ENCODE measurements around the gene SEMA3C.

The SEMA3C gene

DNA sequence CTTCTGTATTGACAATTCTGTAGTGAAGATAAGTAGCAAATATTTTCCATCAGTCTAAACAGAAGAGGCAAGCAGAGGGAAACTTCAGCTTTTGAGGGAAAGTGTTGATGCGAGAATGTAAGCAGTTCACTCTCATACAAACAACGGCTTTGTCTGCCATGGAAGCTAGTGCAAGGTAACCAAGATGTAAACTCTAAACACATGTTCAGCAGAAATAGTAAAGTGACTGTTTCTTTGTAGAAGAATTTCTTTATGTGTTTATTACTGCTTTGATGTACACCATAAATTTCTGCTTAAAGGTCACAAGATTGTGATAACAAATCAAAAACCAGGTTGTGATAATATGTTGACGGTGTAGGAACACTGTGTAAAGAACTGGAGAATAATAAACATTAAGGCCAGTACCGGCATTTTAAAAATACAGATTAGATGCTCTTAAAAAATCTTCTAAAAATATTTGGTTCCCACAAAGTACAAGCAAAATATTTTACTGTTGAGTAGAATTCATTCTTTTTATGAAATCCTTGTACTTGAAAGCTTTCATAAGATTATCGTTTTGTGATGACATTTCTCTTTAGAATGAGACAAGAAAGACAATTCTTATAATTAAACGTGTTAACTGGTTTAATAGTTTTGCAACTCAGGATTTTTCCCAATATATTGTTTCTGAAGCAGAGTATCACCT, 34.2 kb downstream of the SEMA3C start:
- DNase-seq = no peak

DNA sequence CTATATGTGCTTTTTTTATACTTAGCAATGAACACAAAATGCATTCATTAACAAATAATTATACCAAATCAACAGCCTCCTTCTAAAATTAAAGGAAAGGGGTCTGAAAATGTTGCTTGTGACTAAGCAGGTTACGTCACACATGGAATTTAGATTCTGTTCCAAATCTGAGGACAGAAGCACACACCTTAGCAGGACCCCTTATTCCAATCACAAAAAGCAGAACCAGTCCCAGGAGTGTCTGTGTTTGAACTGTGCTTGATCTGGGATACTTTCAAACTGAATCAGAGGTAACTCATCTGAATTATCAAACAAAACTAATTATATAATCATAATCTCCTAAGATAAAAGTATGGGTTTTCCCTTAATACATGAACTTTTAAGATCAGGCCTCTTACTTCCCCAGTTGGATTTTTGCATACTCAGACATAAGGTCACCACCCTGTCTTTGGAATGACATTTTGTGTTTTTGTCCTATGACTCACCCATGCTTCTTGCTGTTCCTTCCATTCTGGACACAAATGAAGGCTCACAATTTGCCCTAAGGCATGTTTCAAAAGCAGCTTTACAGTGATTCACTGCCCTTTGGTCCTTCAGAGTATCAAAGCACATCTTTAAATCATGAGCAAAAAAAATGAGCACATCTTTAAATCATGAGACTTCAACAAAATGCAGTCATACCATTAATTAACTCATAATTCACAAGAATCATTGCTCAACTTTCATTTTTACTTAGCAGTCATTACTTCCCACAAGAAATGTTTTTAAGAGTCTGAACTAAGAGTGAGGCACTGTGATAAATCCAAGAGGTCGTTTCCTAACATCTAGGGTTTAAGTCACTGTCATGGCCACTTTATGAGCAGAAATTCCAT, 35.5 kb downstream of the SEMA3C start:
- DNase-seq = no peak

DNA sequence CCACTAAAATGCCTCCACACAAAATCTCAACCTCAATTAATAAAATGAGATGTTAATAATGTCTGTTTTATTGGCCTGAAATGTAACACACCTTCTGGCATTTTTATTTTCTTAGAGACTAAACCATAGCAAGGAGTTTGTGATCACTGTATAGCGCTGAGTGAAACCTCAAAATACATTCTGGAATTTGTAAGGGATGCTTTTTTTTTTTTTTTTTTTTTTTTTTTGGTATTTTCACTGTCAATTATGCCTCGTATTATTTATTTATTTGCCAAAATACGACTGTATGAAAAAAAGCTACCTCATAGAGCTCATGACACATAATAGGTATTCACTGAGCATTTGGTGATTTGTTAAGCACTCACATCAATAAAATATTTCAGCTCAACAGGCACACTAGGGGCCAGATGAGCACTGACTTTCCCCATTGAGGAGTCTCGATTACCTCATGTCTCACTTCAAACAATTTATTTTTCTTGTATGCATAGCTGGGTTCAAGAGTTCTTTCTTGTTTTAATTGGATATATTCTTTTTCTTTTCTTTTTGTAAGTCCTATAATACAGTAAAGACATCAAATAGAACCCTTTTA, 36.5 kb downstream of the SEMA3C start:
- no peak for DNase-seq

DNA sequence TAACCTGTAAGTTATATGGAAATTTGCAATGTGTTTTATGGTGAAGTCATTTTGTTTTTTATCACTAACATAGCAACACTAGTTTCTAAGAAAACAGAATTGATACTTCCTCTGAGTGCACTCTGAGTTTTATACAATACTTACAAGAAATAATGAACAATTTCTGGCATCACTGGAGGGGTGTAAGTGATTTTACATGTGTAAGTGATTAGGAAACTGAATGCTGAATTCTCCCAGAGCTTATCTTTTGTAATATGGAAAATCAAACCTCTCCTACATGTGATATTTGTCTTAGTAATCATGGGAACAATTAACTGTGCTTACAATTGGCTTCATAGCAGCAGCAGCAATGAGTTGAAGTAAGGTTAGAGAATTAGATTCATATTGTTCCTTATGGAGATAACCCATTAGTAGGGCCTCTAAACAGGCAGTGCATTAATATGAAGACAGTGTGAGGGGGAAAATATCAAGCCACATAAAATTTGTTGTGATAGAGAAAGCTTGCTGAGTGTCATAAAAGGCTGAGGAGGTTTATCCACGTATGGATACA, 37.4 kb downstream of the SEMA3C start:
- DNase-seq = no peak

DNA sequence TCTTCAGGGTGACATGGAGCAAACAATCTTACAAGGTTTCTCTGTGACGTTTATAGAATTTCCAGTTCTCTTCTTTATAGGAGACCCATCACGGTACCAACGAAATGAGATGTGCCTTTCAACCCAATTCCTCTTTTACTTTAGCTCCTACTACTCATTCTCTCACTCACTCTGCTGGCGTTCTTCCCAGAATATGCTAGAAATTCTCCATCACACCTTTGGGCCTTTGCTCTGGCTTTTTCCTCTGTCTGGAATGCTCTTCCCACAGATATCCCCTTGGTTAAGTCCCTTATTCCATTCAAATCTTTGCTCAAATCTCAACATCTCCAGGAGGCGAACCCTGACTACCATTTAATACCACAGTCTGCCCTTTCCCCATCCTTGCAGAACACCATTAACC, 39.0 kb downstream of the SEMA3C start:
- no peak for DNase-seq

DNA sequence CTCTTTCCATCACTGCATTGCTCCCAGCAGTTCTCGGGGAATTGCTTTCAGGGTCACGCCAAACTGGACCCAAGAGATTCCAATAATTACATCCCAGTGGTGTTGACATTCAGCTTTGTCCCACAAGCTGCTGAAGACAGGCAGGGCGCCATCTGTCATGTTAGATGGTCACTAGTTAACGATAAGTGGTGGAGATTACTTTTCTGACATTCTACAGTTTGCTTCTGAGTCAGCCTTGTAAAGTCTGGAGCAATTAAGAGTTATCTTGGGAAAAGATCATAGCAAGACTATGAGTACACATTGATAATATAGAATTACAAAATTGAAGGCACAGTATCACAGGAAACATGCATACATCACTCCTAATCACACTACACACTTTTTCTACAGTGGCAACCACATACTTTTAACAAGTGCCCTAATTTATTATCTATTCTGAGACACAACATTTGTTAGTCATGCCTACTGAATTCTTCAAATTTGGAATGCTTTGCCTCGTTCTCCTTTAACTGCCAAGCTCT, 41.9 kb downstream of the SEMA3C start:
- no peak for DNase-seq

DNA sequence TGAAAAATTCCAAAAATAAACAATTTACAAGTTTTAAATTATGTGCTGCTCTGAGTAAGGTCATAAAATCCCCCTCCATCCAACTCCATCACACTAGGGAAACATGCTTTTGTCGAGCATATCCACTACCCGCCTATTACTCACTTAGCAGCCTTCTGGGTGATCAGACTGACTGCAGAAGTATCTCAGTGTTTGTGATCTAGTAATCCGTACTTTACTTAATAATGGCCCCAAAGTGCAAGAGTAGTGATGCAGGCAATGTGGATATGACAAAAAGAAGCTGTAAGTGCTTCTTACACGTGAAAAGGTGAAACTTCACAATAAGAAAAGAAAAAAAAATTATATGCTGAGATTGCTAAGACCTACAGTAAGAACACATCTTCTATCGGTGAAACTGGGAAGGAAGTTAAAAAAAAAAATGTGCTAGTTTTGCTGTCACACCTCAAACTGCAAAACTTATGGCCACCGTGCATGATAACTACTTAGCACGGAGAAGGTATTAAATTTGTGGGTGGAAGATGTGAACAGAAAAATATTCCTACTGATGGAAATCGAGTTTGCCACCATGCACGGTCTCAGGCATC, 43.2 kb downstream of the SEMA3C start:
- no peak for DNase-seq

DNA sequence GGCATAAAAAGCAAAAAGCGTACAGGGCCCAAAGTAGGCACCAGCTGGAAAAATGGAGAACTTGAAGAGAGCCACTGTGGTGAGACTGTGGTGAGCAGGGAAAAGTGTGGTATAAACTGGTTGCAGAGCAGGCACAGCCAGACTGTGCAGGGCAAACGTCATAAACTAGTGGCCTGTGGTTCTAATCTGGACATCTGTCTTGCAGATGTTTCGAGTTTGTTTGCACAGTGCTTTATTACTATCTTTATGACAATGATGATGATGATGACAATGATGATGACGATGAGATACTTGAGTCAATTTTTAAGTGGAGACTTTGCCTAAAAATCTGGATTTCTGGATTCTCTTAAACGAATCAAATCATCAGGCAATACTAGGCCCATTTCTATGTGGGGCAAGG, 45.7 kb downstream of the SEMA3C start:
- no peak for DNase-seq

DNA sequence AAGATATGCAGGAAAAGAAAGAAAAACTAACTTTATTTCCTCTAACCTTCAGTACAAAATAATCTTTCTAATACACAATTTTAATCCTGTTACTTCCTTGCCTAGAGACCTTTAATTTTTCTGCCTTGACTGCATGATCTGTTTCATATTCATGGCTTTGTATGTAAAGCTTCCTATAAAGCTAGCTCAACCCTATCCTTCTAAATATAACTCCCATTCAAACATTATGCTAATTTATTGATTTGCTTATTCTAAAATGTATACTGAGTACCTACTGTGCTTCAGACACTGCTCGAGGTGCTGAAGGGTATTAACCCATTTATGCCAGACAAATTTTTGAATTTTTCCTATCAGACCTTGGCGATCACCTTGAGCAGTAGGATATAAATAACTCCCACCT, 47.6 kb downstream of the SEMA3C start:
- DNase-seq = no peak

DNA sequence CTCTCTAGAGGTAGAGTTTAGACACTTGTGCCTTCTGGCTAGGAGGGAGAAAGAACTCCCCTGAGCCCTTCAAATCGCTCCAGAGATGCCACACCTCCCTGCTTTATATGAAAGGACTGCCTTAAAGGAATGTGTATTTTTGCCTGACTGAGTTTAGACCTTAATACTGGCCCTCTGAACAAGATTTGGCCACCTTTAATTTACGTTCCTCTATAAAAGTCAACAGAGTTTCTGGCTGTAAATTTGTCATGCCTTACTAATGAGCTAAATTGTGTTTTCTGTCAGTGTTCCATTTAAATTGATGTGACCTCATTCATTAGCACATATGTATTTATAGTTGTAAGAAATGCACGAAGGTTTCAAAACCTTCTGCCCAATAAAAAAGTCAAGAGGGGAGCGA, 48.0 kb downstream of the SEMA3C start:
- DNase-seq = no peak

DNA sequence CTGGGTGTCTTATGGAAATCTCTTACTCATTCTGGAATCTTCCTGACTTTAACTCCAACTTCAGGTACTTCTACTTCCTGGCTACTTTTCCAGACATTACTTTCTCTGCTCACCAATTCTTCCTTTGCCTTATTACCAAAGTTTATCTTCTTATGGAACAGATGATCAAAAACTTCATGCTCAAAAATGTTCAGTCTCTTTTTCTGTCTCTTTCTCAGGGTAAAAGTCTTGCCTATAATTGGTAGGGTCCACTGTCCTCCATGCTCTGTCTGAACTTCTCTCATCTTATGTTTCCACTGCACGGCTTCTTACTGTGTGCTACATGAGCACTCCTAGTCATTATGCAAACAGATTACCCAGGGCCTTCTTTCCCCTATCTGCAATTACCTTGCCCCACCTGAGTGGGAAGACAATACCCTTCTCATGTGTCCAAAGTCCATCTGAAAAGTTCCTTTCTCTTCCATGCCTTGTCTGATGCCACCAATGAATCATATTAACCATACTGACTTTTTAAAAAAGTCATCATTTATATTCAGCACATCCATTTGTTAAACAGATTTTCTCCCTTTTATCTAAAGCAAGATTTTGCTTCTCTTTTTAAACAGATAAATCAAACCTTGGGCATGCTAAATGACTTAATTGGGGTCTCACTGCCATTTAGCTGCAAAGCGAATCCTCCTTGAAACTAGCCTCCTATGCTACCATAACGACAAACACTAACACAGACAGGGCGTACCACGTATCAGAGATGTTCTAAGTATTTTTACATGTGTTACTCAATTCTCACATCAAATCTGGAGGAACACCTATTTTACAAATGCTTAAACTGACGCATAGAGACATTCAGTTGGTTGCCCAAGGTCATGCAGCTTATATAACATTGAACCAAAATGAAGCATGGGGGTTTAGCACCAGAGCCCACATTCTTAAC, 48.8 kb downstream of the SEMA3C start:
- no peak for DNase-seq

DNA sequence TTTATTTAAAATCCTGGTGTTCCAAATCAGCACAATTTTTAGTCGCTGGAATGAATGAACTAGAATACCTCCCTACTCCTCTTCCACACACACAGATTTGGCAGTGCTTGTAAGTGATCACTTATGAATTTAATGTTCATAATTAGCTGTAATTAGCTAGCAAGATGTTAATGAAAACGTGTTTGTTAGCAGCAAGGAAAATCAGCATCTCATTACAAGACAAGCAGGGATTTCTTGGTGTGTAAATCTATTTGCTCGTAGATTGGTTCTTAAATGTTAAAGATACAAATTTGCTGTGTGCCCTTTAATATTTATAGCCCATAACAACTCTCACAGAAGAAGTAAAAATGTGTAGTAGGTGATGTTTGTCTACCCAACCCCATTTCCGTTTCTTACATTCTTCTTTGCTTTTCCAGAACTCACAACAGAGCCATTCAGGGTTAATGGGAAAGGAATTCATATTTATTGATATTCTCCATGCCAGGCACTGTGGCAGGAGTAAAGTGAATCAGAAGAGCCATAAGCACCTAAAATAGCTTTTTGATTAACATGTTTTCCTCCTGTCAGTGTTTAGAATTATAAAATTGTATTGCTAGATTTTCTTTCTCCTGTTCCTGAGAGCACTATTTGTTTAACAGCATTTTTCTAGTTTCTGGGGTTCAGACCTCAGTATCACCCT, 49.6 kb downstream of the SEMA3C start:
- no peak for DNase-seq

DNA sequence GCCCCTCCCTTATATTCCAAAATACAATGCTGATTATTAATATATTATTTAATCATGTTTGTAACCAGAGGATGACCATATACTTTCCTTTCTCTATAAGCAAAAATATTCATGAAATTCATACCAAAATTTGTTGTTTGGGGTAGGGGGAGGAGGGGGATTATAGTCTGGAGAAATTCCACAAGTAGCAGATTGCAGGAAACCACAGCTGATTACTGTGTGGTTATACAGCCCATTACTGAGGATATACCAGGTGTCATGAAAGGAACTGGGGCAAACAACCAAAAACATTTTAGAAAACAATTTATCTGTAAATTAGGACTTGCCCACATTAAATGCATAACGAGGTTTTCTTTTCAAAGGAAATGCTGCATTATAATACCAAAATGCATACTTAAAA, 50.3 kb downstream of the SEMA3C start:
- no peak for DNase-seq

DNA sequence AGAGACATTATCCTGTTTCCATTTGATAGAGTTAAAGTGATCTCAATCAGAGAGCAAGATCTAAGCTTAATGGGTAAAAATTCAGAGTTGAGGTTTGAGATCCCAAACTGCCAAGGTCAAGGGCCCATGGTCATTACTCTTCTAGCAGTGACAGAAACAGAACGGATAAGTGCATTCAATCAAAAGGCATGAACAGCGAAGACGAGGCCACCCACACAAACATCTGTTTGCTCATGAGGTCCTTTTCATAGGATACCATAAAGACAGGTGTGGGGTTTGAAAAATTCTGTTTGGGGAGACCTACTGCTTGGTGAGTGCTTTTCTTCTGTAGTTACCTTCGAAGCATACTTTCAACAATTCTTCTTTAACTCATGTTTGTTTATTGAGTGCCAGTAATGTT, 58.3 kb downstream of the SEMA3C start:
- DNase-seq = no peak

DNA sequence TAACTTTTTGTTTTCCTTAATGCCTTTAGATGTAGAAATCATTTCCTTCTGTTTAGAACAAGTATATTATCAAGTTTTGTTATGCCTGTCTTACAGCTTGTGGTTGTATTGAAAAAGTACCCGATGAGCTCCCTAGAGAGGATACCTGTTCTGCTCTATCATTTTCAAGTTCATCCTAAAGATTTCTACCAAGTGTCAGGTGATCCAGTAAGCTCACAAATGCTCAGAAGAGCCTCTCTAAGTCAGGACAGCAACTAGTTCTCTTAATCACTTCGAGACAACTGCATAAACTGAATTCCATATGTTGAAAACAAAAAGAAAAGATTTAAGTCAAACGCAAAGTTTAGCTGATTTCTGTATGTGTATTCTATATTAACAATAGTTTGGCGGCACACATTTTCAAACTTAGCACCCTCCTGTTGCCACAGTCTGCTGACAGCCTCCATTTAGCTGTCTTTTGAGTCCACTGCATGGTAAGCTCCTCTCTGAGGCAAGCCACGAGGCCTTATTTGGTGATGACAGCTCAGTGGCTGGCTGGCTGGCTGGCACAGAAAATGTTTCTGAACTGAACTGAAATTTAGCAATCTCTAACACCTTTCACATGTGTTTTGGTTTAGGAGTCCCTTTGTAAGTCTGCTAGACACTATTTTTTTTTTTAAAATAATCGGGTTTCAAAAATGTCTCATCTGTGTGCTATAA, 59.4 kb downstream of the SEMA3C start:
- DNase-seq = no peak

DNA sequence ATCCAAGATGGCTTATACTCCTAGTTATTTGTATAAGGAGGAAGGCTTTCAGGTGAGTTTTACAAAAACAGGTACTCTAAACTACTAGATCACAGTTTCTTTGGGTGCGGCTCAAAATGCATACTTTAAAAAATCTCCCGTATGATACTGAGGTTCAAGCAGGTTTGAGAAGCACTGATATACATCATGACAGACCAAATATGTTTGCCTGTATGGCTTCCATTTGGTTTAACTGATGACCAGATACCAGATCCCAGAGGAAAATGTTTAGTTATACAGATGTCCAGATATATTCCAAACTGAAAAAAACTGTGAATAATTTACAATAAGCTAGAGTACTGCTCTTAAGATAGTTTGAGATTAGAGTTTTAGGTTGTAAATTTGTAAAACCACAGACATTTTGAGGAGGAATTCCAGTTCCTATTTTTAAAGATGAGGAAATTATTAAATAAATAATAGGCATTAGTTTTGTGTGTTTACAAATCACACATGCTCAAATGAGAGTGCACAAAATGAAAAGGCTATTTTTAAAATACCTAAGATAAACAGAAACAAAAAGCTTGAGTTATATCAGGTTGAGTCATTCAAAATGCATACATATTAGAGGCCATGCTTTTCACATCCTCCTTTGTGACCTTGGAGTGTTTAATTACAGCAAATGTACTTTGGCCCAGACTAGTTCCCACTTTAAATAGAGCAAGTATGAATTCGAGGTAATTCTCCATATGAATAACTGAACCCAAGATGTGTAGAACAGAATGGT, 60.5 kb downstream of the SEMA3C start:
- DNase-seq = no peak

DNA sequence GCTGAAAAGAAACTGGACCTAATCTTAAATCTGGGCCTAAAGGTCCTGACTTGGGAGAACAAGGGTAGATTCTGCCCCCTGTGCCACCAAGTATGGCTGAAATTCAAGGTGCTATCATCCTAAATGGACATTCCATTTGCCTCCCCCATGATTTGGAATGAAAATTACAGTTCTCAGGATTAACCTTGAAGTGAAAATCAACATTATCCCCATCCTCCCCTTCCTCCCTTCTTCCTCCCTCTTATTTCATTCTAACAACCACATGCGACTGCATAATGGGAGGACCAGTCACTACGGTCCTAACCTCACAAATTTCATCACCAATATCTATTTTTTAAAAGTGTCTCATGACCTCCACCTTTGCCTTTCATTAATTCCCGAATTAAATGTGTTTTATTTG, 62.1 kb downstream of the SEMA3C start:
- DNase-seq = no peak

DNA sequence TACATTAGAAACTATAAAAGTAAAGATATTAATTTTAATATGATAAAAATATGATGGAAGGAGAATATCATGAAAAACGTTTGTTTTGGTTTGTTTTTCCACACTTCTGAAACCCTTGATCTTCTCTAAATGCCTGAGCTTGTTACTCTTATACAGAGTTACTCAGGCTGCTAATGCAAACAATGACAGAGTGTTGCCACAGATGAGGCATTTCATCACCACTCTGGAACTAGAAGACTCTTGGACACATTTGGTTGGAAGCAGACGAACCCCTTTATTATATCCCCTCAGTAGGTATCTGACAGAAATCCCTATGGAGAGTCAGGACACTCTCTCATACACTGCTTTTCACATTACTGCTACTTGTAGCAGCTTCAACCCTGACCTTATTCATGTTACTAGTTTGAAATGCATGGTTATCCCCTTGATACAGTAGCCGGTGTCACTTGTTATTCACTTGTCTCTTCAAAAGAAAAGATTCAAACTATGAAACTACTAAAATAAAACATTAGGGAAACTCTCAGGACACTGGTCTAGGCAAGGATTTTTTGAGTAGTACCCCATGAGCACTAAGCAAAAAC, 66.9 kb downstream of the SEMA3C start:
- no peak for DNase-seq

DNA sequence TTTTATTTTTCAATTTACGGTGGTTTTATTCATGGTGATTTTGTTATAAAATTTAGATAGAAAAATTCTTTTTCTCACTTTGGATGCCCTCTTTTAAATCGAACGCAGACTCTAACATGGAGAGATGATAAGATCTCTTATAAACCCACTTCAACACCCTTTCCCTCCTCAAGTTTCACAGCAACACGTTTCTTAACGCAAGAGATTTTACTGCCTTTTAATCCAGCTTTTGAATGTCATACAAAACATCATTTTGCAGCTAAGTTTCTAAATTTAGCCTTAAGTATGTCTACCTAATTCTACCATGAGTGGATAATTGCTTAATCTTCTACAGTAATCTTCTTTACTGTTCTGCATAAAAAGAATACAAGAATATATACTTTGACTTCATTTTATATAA, 70.0 kb downstream of the SEMA3C start:
- no peak for DNase-seq

DNA sequence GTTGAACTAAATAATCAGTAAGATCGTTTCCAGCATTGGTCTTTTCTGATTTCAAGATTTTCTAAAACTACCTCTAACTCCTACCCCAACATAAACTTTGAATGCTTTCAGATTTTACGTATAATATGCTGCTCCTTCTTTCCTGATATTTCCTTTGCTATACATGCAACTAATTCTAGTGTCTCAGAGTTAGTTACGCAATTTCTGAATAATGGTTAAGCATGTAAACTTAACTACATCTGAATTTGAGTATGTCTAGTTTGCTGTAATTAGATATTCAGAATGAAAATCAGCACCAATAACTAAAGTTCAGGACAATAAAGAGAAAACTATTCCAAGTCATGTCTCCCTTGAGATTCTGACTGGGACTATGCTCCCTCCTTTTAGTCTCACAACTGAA, 71.0 kb downstream of the SEMA3C start:
- DNase-seq = no peak

Data from stimulated activated CD8-positive, alpha-beta memory T cell treated with anti-CD3 and anti-CD28 coated beads, Interleukin-4, amount 100 ng/mL, for 48 hours (primary cell).